Raji (cell line): ENCODE data around the gene PXMP2.

Experiments
- POLR2A ChIP-seq: IDR thresholded peaks from 2 replicates; pipeline ENCODE4 v1.6.1; 2011; ENCODE audit warnings: low read depth, low read length, control low read depth; ENCODE audit not compliant: insufficient read depth

Gene PXMP2

DNA sequence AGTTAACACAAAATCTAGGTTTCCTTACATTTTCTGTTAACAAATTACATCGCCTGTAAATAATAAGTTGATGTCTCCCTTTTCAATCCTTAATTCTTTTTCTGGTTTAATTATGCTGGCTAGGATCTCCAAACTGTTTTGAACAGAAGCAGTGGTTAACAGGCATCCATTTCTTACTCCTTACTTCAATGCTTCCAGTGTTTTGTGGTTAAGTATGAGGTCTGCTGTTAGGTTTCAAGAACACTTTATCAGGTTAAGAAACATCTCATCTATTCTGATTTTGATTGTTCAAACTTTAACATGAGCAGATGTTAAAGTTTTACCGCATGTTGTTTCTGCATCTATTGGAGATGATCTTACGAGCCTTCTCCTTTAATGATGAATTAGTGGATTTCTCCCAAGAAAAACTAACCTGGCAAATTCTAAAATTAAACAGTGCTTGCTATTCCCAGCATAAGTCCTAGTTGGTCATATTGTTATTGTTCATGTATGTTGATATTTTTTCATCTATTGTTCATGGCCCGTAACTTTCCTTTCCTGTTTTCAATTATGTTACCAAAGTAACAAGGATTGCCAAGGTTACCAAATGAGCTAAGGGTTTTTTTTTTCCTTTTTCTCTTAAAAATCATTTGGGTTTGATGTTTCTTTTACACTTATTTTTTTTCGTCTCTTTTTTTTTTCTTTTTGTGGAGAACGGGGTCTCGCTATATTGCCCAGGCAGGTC lies 33.7 kb upstream of the PXMP2 start:
- TF ChIP-seq POLR2A = no peak

DNA sequence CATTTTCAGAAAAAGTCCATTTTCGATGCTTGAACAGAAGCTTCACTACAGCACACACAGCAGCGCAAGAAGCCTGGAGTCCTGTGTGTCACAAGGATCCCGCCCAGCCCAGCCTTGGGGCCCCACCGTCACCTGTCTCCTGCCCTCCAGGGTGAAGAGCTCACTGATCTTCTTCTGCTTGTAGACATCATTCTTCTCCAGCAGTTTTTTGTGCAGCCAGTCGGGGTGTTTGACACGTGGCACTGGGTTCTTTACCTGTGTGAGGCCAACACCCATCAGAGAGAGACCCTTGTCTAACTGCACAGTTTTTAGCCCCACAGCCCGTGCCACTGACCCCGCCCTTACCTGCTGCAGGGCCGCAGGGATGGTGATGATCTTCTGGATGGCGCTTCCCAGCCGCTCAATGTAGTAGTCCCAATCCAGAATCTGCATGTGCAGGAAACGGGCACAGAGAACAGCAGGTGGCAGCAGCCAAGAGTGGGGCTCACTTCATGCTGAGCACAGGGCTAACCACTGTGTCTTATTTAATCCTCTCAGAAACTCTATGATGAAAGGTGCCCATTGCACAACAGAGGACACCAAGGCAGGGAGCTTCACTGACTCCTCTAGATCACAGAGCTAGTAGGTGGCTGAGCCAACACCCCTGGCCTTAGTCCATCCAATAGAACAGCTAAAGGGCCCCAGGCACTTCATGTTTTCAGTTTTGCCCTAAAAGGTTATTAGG lies 30.2 kb upstream of the PXMP2 start:
- TF ChIP-seq POLR2A = no peak

DNA sequence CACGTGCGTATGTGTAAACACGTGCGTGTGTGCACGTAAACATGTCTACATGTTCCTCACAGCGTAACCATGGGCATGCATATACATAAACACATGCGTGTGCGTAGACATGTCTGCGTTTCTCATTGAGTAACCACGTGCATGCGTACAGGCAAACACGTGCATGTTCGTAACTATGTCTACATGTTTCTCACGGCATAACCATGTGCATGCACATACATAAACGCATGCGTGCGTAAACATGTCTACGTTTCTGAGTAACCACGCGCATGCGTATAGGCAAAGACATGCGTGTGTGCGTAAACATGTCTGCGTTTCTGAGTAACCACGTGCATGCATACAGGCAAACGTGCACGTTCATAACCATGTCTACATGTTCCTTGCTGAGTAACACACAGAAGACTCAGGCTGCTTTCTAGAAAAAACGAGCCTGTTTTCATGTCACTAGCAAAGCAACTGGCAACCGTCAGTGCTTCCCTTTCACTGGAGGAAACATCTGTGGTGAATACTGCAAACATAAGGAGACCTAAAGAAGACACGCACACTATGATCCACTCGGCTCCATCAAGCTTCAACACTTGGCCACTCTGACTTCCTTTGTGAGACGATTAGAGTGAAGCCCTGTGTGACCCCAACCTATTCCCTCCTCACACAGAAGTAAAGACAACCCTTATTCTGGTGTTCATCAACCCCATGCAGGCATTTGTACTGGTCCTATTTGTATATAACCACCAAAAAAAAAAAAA lies 29.1 kb upstream of the PXMP2 start:
- TF ChIP-seq POLR2A = no peak

GRCh38 chr12:132659146-132659545 lies 28.2 kb upstream of the PXMP2 start:
- no peak for TF ChIP-seq POLR2A

DNA sequence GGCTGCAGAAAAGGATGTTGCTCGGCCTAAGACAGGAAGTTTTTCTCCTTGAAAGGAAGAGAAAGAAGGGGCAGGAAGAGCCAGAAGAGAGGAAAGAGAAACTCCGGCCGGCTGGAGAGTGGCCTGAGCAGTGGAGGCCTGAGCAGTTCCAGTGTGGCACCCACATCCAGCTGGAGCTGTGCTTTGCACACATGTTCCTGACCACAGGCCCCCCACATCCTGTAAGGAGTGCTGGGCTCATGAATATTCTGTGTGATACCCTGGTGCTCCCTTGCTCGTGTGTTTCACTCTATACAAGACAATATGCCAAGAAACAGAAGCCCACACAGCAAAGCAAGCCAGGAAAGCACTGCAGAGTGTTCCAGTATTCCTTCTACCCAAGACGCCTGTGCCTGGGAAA lies 27.3 kb upstream of the PXMP2 start:
- no peak for TF ChIP-seq POLR2A

- no peak for TF ChIP-seq POLR2A
Measured at GRCh38 chr12:132660996-132661395, 26.4 kb upstream of the PXMP2 start.

- TF ChIP-seq POLR2A = no peak
Measured at GRCh38 chr12:132661972-132662371, 25.4 kb upstream of the PXMP2 start.

- no peak for TF ChIP-seq POLR2A
Measured at GRCh38 chr12:132662901-132663755, 24.3 kb upstream of the PXMP2 start.

- no peak for TF ChIP-seq POLR2A
Measured at GRCh38 chr12:132664206-132665148, 22.9 kb upstream of the PXMP2 start.

GRCh38 chr12:132665149-132665491 lies 22.3 kb upstream of the PXMP2 start:
- no peak for TF ChIP-seq POLR2A

GRCh38 chr12:132665794-132666193 lies 21.6 kb upstream of the PXMP2 start:
- TF ChIP-seq POLR2A = no peak

GRCh38 chr12:132668191-132669088 lies 18.9 kb upstream of the PXMP2 start:
- no peak for TF ChIP-seq POLR2A
